ENCODE results near the gene SLC19A2.
"Not testable (repeated sequence)": the region's sequence is repeated elsewhere in the genome, so short reads cannot be mapped to it uniquely, and the experiment has no call there.

Gene SLC19A2

DNA sequence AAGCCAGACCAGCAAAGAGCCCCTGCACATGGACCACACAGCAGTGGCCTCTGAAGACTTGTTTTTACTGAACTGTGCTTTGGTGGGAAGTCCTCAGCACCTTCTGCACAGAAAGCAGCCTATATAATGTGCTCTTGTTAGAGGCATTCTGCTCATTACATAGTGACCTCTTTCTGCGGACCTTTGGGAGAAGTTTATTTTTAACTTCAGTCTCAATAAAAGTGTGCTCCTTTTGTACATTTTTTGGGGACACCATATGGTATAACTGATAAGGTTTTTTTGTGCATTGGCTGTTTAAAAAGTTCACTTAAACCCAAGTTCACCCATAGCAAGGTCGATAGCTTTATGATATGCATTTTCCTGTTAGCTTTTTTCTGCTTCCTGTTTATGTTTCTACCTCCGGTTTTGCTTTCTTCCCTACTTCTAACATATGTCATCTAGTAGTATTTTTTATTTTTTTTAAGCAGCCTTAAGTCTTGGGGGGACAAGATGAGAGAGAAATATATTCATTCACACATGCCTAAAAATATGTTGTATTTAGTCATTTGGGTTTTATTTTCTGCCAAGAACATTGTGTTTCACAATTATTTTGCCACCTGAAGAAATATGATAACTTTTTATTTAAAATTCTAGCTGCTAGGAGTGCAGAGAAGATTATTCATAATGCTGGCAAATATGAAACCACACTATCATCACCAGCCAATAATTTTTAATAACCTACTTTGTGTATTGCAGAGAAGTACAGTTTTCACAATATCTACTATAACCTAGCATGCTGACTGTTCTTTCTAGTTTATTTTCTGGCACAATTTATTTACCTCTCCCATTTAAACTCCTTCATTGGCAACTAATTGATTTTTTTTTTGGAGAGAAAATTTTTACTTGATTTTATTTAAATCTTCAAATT lies 22.9 kb upstream of the SLC19A2 start:
- no peak for DNase-seq

DNA sequence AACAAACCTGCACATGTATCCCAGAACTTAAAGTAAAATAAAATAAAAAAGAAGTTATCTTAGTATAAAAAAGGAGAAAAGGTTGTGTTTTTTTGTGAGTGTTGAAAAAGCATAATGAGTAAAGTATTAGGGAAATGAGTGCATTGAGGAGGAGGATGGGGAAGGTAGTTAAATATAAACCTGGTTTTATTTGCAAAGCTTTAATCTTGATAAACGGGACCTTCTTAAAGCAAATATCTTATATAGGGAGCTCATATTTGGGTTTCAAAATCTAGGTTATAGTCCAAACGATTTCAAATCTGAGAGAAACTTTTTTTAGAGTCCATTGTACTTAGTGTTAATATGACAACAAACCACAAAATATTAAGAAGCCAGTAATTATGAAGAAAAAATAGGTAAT lies 21.7 kb upstream of the SLC19A2 start:
- DNase-seq, result no peak

DNA sequence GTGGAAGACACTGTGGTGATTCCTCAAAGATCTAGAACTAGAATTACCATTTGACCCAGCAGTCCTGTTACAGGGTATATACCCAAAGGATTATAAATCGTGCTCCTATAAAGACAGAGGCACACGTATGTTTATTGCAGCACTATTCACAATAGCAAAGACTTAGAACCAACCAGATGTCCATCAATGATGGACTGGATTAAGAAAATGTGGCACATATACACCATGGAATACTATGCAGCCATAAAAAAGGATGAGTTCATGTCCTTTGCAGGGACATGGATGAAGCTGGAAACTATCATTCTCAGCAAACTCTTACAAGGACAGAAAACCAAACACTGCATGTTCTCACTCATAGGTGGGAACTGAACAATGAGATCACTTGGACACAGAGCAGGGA lies 17.9 kb upstream of the SLC19A2 start:
- not testable (repeated sequence) for DNase-seq

DNA sequence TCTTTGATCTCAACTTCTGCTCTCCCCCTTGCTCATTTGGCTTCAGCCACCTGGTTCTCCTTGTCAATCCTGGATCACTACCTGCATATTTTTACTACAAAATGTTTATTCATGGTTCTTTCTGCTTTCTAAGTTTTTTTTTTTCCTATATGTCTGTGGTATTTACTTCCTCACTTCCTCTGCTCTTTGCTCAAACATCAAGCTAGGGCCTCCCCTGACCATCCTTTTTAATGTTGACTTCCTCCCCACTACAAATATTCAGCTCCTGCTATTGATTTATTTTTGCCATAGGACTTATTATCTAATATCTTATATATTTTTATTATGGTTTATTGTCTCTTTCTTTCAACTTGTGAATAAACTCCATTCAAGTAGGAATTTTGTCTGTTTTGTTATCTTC lies 14.1 kb upstream of the SLC19A2 start:
- no peak for DNase-seq

DNA sequence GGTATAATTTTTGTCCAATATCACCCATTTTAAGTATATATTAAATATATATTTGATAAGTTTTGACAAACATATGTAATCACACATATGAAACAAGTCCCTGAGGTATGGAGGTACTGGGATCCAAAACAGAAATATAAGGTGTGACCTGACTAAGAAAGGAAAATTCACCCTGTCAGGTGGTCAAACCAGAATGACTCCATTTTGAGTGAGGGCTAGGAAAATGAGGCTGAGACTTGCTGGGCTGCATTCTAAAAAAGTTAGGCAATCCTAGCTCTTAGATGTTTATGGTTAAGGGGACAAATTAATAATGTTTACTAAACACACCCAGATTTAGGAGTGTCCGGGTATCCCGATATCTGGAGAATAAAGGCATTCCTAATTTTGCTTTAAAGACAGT lies 11.6 kb upstream of the SLC19A2 start:
- DNase-seq, result no peak

DNA sequence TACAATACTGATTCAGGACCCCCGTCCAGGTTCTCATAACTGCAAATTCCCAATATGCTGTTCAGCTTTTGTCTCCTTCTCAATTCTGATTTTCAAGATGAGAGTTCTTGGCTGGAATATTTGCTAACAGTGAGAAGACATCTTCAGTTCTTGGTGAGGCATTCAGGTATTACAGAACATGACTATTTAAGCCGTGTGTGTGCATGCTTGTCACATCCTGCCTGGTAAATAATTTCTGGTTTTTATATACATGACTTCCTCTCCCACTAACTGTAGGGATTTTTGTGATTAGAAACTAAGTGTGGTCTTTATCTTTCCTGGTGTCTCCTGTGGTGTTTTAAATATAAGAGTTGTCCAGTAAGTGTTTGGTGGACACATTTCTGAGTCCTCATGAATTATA lies 10.2 kb upstream of the SLC19A2 start:
- no peak for DNase-seq

DNA sequence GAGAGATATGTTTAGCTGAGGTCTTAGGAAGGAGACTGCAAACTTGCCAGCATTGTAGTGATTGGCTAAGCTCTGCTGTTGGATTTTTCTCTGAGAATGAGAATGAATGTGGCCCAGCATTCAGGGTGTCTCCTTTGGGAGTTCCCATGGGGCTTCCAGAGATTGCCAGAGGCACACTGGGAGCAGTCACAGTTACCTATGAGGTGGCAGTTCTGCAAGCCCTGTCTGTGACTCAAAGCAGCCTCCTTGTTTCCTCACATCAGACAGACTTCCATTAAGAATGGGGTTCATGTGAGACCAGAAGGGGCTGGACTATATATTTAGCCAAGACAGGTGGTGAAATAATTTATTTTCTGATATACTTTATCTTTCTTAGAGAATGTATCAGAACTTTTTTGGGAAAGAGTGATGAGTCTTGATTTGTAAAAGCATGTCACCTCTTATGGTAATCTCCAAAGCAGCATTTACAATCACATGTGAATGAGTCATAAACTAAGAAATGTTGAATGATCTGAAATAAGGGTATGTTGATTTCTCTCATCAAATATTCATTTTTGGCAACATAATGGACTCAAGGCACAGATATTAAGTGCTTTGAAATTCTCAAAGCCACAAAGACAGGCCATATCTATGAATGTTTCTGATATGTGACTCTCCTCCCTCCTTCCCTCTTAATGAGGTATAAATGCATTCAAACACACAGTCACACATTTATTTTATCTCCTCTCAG lies 9.5 kb upstream of the SLC19A2 start:
- no peak for DNase-seq

DNA sequence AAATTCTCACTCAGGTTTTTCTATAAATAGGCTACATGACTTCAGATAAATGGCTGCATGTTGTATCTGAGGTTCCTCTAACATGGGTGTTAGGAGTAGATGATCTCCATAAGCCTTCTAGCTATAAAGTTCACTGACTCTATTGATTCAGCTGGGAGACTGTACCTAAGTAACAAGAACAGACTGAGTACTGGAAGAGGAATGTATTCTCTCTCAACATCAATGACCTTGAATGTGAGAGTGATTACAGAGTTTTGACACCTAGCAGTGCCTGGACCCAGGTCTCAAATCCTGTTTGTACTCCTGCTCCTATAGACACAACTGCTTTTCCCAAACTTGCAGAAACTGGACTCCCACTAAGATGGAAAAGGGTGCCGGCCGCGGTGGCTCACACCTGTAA lies 8.6 kb upstream of the SLC19A2 start:
- no peak for DNase-seq

DNA sequence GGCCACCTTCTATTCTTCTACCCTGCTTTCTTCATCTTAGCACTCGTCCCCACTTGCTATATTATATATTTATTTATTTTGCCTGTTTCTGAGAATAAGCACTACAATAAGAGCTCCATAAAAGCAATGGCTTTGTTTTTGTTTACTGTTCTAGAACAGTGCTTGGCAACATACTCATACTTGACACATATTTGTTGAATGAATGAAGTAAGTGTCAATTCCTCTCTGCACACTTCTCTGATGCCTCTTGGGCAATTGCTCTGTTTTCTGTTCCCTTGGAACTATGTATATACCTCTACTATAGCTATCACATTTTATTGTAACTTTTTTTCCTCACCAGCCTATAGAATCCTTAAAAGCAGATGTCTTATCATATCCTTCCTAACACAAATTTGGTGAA lies 7.5 kb upstream of the SLC19A2 start:
- no peak for DNase-seq

DNA sequence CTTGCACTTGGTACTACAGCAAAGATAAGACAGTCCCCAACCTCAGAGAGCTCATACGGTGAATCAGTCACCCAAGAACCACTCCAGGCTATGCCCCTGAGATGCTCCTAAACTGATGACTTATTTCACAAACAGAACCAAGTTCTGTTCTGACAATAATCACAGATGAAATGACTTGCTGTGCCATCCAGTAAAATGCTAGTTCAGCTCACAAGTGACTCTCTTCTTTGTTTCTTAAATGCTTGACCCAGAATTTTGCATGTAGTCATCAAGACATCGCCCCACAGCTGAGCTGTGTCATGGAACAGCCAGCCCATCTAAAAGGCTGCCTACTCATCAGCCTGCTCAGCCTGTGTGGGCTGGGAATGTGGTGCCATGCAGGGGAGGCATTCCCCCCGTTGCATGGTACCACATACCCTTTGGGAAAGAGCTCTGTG lies 6.1 kb upstream of the SLC19A2 start:
- DNase-seq, result no peak

DNA sequence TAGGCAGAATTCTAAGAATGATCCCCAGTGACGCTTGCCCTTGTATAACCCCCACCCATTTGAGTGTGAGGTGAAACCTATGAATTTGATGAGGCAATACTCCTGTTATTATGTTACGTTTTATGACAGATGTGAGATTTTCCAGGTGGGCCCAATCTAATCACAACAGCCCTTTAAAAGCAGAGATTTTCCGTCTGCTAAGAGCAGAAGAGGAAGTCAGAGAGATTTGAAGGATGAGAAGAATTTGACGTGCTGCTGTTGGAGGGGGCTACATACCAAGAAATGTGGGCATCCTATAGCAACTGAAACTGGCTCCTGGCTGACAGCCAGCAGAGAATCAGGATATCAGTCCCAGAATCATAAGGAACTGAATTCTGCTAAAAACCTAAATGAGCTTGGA lies 2.4 kb upstream of the SLC19A2 start:
- no peak for DNase-seq

DNA sequence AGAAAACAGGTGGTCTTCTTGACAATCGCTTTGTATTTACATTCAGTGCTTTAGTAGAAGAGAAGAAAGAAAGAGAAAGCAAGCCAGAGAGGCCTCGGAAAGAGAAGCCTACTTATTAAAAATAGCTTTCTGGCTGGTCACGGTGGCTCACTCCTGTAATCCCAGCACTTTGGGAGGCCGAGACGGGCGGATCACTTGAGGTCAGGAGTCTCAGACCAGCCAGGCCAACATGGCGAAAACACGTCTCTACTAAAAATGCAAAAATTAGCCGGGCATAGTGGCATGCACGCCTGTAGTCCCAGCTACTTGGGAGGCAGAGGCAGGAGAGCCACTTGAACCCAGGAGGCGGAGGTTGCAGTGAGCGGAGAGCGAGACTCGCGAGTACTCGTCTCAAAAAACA lies 1.8 kb upstream of the SLC19A2 start:
- no peak for DNase-seq

DNA sequence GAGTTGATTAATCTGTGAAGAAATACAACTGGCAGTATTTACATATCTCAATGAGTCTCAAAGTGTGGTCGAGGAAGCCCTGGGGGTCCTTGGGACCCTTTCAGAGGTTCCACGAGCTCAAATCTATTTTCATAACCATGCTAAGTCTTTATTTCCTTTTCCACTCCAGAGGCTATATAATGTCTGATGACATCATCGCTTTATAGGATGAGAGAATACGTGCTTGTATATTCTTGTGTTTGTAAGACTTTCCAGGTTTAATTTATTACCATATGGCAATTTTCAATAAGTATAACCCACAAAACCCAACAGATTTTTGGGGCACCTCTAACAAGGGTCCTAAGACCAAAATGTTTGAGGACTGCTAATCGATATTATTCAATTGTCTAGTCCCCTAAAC lies 1.4 kb upstream of the SLC19A2 start:
- DNase-seq, result no peak

DNA sequence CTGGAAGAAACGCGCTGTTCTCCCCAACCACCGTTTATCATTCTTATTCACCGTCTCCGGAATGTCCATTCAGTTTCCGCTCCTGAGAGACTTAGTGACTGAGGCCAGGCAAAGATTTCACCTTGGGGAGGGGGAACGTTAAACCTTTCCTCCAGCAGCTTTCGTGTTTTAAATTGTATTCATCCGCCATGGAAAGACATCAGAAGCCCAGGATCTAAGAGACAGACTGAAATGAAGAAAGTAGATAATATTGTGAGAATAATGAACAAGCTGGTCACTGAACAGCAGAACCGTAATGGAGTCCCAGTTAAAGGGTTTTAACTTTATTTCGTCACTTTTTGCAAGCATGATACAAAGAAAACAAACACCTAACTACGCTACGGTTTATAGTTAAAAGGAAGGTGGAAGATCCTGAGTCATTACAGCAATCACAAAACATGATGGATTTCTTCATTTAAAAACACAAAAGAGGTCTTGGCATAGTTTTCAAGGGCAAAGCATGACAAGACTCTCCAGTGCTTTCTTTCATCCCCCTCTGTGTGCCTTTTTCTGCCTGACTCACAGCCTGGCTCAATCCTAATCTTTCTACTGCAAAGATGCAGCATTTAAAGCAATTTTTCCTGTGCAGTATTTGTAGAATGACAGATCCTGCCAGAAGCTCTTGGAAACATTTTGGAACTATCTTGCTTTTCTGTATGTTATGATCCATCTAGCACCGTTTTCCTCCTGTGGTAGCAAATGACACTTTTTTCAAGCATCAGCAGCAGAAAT lies 722 bp upstream of the SLC19A2 start:
- DNase-seq, result no peak

DNA sequence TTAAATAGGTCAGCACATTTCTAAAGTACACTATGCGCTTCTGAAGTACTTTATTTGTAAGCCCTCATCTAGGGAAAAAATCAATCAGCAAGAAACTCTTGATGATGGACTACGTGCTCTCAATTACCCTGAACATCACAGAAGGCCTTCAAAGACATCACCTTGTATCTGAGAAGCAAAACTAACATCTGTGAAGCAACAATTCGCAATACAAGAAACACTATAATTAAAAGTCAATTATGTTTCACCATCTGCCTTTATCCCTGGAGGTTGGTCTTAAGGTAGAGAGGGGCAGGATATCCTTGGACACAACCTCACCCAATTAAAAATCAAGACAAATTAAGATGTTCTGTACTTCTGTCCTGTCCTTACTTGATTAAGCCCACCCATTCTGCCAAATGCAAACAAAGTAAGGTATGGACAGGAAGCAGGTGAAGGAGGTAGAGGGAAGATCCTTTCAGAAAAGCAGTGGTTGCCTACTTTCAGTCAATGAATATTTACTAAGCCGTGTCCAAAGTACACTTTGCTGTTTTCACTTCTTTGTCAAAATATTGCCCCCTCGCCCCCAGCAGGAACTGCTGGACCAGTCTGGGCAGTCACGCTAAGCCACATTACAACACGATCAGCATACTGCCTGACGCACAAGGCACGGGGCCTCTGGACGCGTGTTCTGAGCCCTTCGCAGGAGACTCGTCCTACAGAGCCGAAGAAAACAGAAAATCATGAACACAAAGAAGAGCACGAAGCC lies 887 bp downstream of the SLC19A2 start:
- DNase-seq, result peak; percentile 70

DNA sequence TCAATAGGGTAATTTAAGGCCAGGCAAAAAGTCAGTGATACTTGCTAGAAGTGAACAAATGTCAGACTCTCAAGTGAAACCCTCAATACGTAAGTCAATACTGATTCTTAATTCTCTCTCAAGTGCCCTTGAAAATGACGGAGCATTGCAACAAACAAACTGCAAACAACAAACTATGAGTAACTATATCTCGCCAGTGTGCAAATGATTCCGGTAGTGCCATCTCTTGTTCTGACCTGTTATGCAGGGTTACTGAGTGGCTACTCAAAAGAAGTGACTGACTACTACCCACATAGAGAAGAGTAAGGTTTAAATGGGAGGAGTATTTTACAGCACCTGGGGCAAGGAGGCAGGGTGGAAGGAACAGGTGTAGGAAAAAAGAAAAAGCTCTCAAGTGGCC lies 1.6 kb downstream of the SLC19A2 start:
- DNase-seq, result peak; percentile 59

DNA sequence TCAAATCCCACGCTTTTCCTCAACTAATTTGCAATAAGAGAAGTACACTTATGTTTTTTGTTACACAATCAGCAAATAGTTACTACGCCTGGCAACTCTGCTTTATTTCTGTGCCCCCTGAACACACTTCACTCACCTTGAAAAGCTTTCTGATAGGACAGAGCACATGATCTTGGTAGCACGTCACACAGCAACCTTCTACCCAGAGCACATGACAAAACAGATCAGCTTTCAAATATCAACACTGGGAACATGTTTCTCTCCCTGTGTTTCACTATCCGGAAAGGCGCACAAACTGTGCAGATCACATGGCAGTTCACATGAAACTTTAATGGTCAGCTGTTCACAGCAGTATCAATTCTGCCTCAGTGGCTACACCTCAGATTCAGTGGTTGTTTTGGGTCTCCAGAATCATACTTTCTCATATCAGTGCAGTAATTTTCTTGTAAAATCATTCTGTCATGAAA lies 2.2 kb downstream of the SLC19A2 start:
- no peak for DNase-seq

DNA sequence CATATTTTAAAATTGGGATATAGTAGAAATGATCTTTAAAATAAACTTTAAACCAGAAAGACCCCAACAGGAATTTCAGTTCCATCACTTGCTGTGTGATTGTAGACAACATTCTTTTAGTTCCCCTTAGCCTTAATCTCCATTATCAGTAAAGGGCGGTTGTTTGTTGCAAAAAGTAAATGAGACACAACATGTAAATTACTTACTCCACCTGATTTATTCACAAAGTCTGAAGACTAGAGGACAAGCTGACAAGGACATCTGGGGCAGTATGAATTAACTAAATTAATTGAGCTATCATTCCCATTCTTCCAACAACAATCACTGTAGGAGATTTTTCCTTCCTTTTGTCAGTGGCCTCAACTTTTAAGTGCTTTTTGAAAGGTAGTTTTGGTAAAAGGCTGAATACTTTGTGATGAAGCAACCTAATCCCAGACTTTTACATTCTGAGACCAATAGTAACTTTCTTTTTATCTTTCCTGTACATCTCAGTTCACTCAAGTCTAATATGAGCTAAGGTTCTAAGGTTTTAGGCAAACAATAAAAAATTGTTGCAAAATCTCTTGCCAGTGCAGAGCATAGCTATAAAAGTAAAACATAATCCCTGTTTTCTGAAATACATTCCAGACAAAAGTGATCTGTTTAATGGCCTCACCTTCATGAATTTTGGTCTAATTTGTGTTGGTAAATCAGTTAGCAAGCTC lies 6.2 kb downstream of the SLC19A2 start:
- no peak for DNase-seq

DNA sequence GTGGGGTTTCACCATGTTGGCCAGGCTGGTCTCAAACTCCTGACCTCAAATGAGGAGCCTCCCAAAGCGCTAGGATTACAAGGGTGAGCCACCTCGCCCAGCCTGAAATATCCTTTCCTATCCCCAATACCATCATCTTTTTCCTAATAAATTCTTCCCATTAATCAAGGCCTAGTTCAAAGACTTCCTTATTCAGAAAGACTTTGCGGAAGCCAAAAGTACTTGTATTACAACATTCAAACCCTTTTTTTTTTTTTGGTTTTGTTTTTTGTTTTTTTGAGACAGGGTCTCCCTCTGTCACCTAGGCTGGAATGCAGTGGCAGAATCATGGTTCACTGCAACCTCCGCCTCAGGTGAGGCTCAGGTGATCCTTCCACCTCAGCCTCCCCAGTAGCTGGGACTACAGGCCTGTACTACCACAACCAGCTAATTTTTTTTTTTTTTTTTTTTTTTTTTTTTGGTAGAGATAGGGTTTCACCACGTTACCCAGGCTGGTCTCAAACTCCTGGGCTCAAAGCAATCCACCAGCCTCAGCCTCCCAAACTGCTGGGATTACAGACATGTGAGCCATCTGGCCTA lies 7.6 kb downstream of the SLC19A2 start:
- DNase-seq, result no peak

DNA sequence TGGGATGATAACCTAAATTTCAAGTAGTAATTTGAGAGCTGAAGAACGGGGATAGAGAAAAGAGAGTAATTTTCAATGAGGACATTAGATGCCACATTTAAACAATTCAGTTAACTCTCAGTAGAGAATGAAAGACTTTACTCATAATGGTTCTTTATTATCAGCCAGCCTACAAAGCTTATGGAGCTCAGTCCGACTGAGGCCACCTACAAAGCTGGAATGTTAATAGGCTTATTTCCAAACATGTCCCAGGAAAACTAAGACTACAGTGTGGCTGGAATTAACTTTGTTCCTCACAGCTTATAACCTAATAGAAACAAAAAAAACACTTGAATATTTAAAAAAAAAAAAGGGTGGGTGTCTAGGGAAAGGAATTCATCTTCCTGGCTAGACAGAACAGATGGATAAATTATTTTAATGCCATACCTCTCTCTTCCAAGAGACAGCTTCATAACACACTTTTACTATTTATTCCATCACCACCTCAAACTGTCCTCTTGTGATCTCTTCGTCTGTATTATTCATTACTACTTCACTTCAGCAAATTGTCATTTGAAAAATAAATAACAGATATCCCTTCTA lies 9.8 kb downstream of the SLC19A2 start:
- DNase-seq, result peak; percentile 66

DNA sequence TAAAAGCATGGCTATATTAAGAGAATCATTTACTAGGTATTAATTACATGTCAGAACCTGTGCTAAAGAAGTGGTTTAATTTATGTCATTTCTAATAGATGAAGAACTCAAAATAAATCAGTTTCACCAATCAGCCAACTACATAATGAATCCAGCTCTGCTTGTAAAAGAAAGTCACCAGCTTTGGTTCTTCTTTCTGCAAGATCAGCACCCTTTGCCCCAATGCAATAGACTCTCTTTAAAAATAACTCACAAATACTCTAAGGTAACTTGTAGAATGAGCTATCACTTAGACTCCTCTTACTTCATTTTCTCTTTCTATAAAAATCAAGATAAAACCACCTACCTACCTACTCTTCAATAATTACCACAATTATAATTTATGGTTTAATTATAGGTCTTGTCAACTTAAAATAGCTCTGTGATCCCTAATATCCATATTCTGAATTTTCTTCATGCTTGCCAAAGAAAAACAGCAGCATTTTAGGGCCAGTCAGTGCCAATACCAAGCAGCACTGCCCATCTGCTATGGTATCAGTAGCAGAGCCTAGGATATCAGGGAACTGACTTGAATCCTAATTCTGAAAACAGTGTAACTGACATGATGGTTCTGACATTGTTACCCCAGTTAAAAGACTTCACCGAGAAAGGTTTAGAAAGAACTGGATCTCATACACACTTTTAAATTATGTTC lies 11.3 kb downstream of the SLC19A2 start:
- peak; percentile 80 for DNase-seq
